Esophagus muscularis mucosa (tissue), 4 donors: ENCODE results near the gene USP9X. TPM values are rescaled to one million over a fixed set of nuclear protein-coding genes. Genes with fewer than 3 reads are reported as not detected.

ENCODE experiments used
- DNase-seq: peaks from one replicate; pipeline ENCODE4 v3.0.0-alpha.2; 2017; ENCODE audit errors: extremely low spot score
- H3K27ac ChIP-seq, 4 donors: fragments of 200-600 bp; sonication (generic); replicated peaks in 1 of 4; 1 replicate in 3 of 4; 2 replicates in 1 of 4; pipeline ENCODE4 v1.5.1; 2016 to 2019; ENCODE audit warnings: mild to moderate bottlenecking in 1 of 4
- H3K27me3 ChIP-seq, 4 donors: fragments of 200-600 bp; sonication (generic); one replicate each; pipeline versions ENCODE4 v1.5.1 to v1.6.0; 2016 to 2019
- H3K36me3 ChIP-seq, 4 donors: fragments of 200-600 bp; sonication (generic); one replicate each; pipeline ENCODE4 v1.5.1; 2016 to 2019
- H3K4me1 ChIP-seq, 4 donors: fragments of 200-600 bp; sonication (generic); one replicate each; pipeline ENCODE4 v1.5.1; 2016 to 2019
- H3K4me3 ChIP-seq, 4 donors: fragments of 200-600 bp; sonication (generic); 1 replicate in 2 of 4; 2 replicates in 2 of 4; pipeline ENCODE4 v1.5.1; 2016 to 2019; ENCODE audit warnings: mild to moderate bottlenecking in 4 of 4, moderate library complexity in 1 of 4
- H3K9me3 ChIP-seq, 4 donors: fragments of 200-600 bp; sonication (generic); 1 replicate in 3 of 4; 2 replicates in 1 of 4; pipeline ENCODE4 v1.5.1; 2016 to 2019
- EP300 ChIP-seq: sonication (generic); formaldehyde crosslinking; IDR thresholded peaks from one replicate; pipeline ENCODE4 v1.6.1; 2017; ENCODE audit warnings: antibody characterized with exemption
- POLR2A ChIP-seq: fragments of 450-650 bp; IDR thresholded peaks from one replicate; pipeline ENCODE4 v1.6.1; 2017; ENCODE audit warnings: antibody characterized with exemption, moderate library complexity, mild to moderate bottlenecking, low read depth
- POLR2AphosphoS5 ChIP-seq, 2 donors: sonication (generic); formaldehyde crosslinking; IDR thresholded peaks; one replicate each; pipeline ENCODE4 v1.6.1; 2017; ENCODE audit warnings: antibody characterized with exemption in 2 of 2
- WGBS: methylation state at CpG from one replicate; pipeline ENCODE4 v1.1.5; 2018; 5-methylcytosine and 5-hydroxymethylcytosine counted together
- intact Hi-C: fragments of 100-400 bp; cut with DNase I; formaldehyde crosslinking; loops from one replicate; pipeline ENCODE4 v1.15.1; 2023
- total RNA-seq, 4 donors: library from RNA; depleted of rRNA; stranded (reverse); fragments of >200 nt; gene quantifications; one replicate each; pipeline versions ENCODE4 v1.1.0 to v1.2.1, GENCODE V29; 2016
- TF ChIP-seq, protein P1 (sequence below), 3 experiments: fragments of 200-600 bp in 2 of 3; fragments of 450-650 bp in 1 of 3; sonication (generic) in 2 of 3; IDR thresholded peaks; one replicate each; pipeline ENCODE4 v1.5.1; 2017 to 2019; ENCODE audit warnings: antibody characterized with exemption in 3 of 3, mild to moderate bottlenecking in 2 of 3, moderate library complexity in 1 of 3

Gene USP9X
- total RNA-seq, 4 donors from 2014 or later = 97.3 to 142 (median 113) TPM

DNA sequence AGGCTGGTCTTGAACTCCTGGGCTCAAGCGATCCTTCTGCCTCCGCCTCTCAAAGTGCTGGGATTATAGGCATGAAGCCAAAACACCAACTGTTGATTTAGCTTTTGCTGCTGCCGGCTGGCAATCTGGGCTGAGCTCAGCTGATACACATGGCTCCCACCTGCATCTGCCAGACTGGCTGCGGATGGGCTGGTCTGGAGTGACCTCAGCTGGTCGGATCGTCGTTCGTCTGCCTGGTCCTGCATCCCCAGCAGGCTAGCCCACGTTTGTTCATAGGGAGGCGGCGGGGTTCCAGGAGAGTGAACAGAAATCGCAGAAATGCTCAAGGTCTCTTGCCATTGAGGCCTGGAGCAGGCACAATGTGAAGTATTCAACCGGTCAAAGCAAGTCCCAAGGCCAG lies 174.3 kb downstream of the USP9X start:
- Histone ChIP-seq H3K27ac (no peak overlapping the region), H3K4me3 (no peak overlapping the region), H3K36me3 (no peaks in the 10 kb centered on the region), H3K9me3 (peaks cover 0 to 3% (median 0%) of the 10 kb centered on the region in 4 donors), H3K27me3 (peaks cover 0 to 6% (median 0%) of the 10 kb centered on the region in 4 donors), H3K4me1 (no peaks in the 10 kb centered on the region)
- TF ChIP-seq POLR2AphosphoS5 (IDR thresholded peaks at IDR 0.05) (no peak), EP300 (no peak), POLR2A (no peak)
- TF ChIP-seq, protein P1, sequence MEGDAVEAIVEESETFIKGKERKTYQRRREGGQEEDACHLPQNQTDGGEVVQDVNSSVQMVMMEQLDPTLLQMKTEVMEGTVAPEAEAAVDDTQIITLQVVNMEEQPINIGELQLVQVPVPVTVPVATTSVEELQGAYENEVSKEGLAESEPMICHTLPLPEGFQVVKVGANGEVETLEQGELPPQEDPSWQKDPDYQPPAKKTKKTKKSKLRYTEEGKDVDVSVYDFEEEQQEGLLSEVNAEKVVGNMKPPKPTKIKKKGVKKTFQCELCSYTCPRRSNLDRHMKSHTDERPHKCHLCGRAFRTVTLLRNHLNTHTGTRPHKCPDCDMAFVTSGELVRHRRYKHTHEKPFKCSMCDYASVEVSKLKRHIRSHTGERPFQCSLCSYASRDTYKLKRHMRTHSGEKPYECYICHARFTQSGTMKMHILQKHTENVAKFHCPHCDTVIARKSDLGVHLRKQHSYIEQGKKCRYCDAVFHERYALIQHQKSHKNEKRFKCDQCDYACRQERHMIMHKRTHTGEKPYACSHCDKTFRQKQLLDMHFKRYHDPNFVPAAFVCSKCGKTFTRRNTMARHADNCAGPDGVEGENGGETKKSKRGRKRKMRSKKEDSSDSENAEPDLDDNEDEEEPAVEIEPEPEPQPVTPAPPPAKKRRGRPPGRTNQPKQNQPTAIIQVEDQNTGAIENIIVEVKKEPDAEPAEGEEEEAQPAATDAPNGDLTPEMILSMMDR (IDR thresholded peaks at IDR 0.05) = no peak
- DNase-seq = no peak
- 65% methylated on average over 6 of the region's 13 CpGs for WGBS
- intact Hi-C loops = loop anchor here (10.0 kb wide), 1 partner anchor 75 kb away; no protein-coding TSS in a partner anchor

DNA sequence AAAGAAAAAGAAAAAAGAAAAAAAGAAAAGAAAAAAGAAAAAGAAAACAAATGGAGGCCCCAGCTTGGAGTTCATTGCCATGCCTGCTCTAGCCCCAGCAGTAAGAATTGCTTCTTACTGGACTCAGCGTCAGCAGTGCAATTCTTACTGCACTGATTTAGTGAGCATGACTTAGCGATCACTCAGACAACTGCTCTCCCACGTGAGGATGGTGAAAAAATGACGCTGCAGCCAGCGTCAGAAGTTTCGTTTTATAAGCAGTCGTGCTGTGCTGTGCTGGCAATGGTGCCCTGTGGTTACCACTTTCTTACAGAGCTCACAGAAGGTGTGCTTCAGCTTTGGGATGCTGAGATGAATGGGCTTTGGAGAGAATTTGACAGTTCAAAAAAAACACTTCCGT lies 180.4 kb downstream of the USP9X start:
- 44% methylated on average over 8 of the region's 8 CpGs for WGBS
- intact Hi-C loops = no loop called here
- Histone ChIP-seq H3K4me1 (peaks cover 0 to 6% (median 1%) of the 10 kb centered on the region in 4 donors), H3K36me3 (no peaks in the 10 kb centered on the region), H3K27me3 (peaks cover 0 to 6% (median 0%) of the 10 kb centered on the region in 4 donors), H3K9me3 (peaks cover 0 to 3% (median 0%) of the 10 kb centered on the region in 4 donors), H3K4me3 (peak overlapping the region; percentile 30 to 35 (median 32)), H3K27ac (peak overlapping the region in 3 of 4 donors; percentile 22 to 74 (median 65))
- TF ChIP-seq POLR2A (no peak), POLR2AphosphoS5 (IDR thresholded peaks at IDR 0.05) (peak; percentile 58 to 73)
- no peak for DNase-seq

DNA sequence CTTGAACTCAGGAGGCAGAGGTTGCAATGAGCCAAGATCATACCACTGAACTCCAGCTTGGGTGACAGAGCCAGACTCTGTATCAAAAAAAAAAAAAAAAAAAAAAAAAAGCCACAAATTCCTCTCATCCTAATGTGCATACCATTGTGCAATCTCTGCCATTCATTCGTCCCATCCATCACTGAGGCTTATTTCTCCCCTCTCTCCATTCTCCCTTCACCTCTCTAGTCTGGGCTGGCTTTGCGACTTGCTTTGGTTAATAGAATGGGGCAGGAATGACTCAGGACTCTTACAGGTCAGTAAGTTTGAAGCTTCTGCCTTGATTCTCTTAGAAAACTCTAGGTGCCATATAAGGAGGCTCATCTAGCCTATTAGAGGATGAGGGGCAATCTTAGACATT lies 188.4 kb downstream of the USP9X start:
- intact Hi-C loops = no loop called here
- no peak overlapping the region for H3K27ac ChIP-seq
- peaks cover 6 to 21% (median 11%) of the 10 kb centered on the region in 4 donors for H3K4me1 ChIP-seq
- no peaks in the 10 kb centered on the region for H3K9me3 ChIP-seq
- H3K4me3 ChIP-seq = no peak overlapping the region
- 85% methylated on average over 2 of the region's 2 CpGs for WGBS
- no peaks in the 10 kb centered on the region for H3K27me3 ChIP-seq
- TF ChIP-seq, protein P1 (IDR thresholded peaks at IDR 0.05) = no peak
- TF ChIP-seq POLR2AphosphoS5 (IDR thresholded peaks at IDR 0.05) = no peak
- no peak for TF ChIP-seq EP300
- TF ChIP-seq POLR2A = no peak
- DNase-seq = no peak
- no peaks in the 10 kb centered on the region for H3K36me3 ChIP-seq

DNA sequence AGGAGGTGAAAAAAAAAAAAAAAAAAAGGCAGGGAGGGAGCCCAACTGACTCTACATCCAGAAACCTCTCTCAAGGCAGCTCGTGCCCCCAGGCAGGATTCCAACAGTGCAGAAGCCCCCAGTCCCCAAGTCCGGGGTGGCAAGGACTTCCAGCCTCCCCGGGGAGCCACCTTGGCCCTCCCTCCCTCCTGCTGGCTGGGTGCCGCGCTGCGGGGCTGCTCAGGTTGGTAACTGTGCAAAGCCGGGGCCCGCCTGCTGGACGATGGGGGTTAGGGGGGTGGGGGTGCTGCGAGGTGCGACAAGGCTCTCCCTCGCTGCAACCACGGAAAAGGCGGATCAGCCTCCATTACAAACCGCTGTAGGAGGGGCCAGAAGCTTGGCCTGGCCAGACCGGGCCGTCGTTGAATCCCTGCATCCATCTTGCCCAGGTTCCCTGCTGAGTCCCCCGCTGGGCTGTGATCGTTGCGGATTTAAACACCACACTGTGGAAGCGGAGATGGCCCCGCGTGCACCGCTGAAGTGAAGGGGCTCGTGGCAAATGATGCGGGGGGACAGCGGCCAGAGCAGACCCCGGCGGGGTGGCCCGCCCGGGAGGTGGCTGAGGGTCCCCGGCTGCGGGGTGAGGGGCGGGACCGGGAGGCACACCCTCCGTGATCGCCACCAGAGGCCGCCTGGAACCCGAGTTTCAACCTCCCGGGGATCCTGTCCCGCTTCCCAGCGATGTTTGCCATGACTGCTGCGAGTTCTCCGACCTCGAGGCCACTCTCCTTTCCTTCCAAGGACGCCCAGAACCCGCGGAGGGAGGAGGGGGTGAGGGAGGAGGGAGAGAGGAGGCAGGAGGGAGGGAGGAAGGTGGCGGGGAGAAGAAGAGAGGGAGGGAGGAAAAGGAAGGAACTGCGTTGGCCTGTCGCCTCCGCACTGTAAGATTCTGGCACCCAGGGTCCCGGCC lies 190.7 kb downstream of the USP9X start:
- peak; percentile 91 for DNase-seq
- intact Hi-C loops = no loop called here
- WGBS = 4% methylated on average over 41 of the region's 54 CpGs

More for the DNA sequence above, 190.7 kb downstream of the USP9X start:
- H3K36me3 ChIP-seq = no peaks in the 10 kb centered on the region
- H3K9me3 ChIP-seq = no peaks in the 10 kb centered on the region
- no peaks in the 10 kb centered on the region for H3K27me3 ChIP-seq
- H3K4me3 ChIP-seq = peak overlapping the region; percentile 54 to 67 (median 56)
- peak overlapping the region; percentile 61 to 79 (median 76) for H3K27ac ChIP-seq
- peaks cover 6 to 21% (median 11%) of the 10 kb centered on the region in 4 donors for H3K4me1 ChIP-seq
- TF ChIP-seq POLR2AphosphoS5 (IDR thresholded peaks at IDR 0.05) = peak in 1 of 2 donors; percentile 16
- TF ChIP-seq POLR2A = no peak
- TF ChIP-seq, protein P1 (IDR thresholded peaks at IDR 0.05) = peak; percentile 42 to 49 (median 43)
